Testis (tissue), 3 donors: Measurements from ENCODE around the gene MLST8. TPM values are rescaled to one million over a fixed set of nuclear protein-coding genes. Genes with fewer than 3 reads are reported as not detected.

ENCODE experiments used
- DNase-seq: peaks from one replicate; pipeline ENCODE4 v3.0.0-alpha.2; 2019
- H3K27ac ChIP-seq, 2 donors: fragments of 200-600 bp; sonication (generic); one replicate each; pipeline ENCODE4 v1.5.1; 2019
- H3K27me3 ChIP-seq: fragments of 200-600 bp; sonication (generic); one replicate; pipeline ENCODE4 v1.5.1; 2019
- H3K36me3 ChIP-seq: fragments of 200-600 bp; sonication (generic); one replicate; pipeline ENCODE4 v1.5.1; 2017; ENCODE audit warnings: low read depth; ENCODE audit errors: missing control alignments
- H3K4me1 ChIP-seq: fragments of 200-600 bp; sonication (generic); one replicate; pipeline ENCODE4 v1.5.1; 2019
- H3K4me3 ChIP-seq, 2 donors: fragments of 200-600 bp; sonication (generic); one replicate each; pipeline ENCODE4 v1.5.1; 2017 to 2019
- H3K9me3 ChIP-seq: fragments of 200-600 bp; sonication (generic); one replicate; pipeline ENCODE4 v1.5.1; 2017
- POLR2A ChIP-seq: fragments of 450-650 bp; IDR thresholded peaks from one replicate; pipeline ENCODE4 v1.6.1; 2017; ENCODE audit warnings: antibody characterized with exemption, mild to moderate bottlenecking, moderate library complexity
- WGBS, 2 donors: methylation state at CpG; one replicate each; pipeline ENCODE4 v1.1.5; 2018; 5-methylcytosine and 5-hydroxymethylcytosine counted together
- intact Hi-C: fragments of 100-400 bp; cut with DNase I; formaldehyde crosslinking; loops from one replicate; pipeline ENCODE4 v1.15.1; 2023; ENCODE audit warnings: low total_unique reads
- polyA plus RNA-seq: library from polyadenylated mRNA; stranded (reverse); fragments of 350-450 nt; fragmentation: Illumina TruSeq; extraction: RNeasy Lipid Tissue Mini Kit (QIAGEN cat#74804); gene quantifications from one replicate; pipeline ENCODE4 v1.2.3, GENCODE V29; 2014; ENCODE audit warnings: low read depth, low replicate concordance; ENCODE audit not compliant: insufficient read depth
- total RNA-seq, 2 donors: library from RNA; depleted of rRNA; stranded (reverse); fragments of >200 nt; gene quantifications; one replicate each; pipeline ENCODE4 v1.2.3, GENCODE V29; 2016
- TF ChIP-seq, protein P1 (sequence below), 3 experiments: fragments of 450-650 bp in 2 of 3; fragments of 200-600 bp in 1 of 3; sonication (generic) in 1 of 3; IDR thresholded peaks; one replicate each; pipeline ENCODE4 v1.5.1; 2016 to 2019; ENCODE audit warnings: antibody characterized with exemption in 3 of 3, mild to moderate bottlenecking in 2 of 3, moderate library complexity in 1 of 3

Gene MLST8
- total and polyA plus RNA-seq, 3 donors from 2014 or later: 89.0 to 113 (median 95.4) TPM

DNA sequence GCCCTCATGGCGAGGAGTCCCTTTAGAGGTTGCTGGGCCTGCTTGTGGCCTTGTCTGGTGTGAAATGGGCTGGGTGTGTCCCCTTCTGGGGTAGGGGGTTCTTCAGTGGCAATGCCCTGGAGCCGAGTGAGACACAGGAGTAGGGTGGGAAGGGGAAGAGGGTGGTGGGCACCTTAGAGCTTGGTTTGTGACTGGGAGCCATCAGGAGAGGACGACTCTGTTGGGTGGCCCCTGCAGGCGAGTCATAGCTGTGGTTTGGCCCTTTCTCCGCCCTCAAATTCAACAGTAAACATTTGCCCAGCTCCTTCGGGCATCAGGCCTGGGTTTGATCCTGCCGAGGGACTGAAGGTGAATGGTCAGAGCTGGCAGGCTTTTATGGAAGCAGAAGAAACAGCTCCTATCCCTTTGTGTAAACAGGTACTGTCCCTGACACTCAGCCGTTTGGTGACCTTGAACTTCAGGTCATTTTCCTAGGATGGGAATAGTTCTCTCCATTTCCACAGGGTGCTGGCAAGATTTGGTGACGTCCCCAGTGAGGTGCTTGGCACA is 21.1 kb downstream of the MLST8 start:
- TF ChIP-seq, protein P1, sequence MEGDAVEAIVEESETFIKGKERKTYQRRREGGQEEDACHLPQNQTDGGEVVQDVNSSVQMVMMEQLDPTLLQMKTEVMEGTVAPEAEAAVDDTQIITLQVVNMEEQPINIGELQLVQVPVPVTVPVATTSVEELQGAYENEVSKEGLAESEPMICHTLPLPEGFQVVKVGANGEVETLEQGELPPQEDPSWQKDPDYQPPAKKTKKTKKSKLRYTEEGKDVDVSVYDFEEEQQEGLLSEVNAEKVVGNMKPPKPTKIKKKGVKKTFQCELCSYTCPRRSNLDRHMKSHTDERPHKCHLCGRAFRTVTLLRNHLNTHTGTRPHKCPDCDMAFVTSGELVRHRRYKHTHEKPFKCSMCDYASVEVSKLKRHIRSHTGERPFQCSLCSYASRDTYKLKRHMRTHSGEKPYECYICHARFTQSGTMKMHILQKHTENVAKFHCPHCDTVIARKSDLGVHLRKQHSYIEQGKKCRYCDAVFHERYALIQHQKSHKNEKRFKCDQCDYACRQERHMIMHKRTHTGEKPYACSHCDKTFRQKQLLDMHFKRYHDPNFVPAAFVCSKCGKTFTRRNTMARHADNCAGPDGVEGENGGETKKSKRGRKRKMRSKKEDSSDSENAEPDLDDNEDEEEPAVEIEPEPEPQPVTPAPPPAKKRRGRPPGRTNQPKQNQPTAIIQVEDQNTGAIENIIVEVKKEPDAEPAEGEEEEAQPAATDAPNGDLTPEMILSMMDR (IDR thresholded peaks at IDR 0.05): no peak
- no peak for TF ChIP-seq POLR2A
- intact Hi-C loops: no loop called here
- Histone ChIP-seq H3K27ac (no peak overlapping the region), H3K4me1 (peaks cover 19% of the 10 kb centered on the region), H3K27me3 (no peaks in the 10 kb centered on the region), H3K4me3 (no peak overlapping the region), H3K9me3 (no peaks in the 10 kb centered on the region), H3K36me3 (no peaks in the 10 kb centered on the region)
- 61 to 69% methylated on average over 9 of the region's 9 CpGs for WGBS, 2 donors
- DNase-seq: no peak

DNA sequence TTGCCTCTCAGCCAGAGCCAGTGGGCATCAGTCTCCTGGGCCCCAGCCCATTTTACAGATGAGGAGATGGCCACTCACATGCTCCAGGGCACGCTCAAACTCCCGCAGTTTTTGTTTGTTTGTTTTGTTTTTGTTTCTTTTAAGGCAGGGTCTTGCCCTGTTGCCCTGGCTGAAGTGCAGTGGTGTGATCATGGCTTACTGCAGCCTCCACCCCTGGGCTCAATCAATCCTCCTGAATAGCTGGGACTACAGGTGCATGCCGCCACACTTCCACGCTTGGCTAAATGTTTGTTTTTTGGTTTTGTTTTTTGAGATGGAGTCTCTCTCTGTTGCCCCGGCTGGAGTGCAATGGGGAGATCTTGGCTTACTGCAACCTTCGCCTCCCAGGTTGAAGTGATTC is 21.7 kb downstream of the MLST8 start:
- Histone ChIP-seq H3K36me3 (no peaks in the 10 kb centered on the region), H3K27ac (no peak overlapping the region), H3K4me1 (peaks cover 19% of the 10 kb centered on the region), H3K9me3 (no peaks in the 10 kb centered on the region), H3K4me3 (no peak overlapping the region), H3K27me3 (no peaks in the 10 kb centered on the region)
- DNase-seq: no peak
- WGBS, 2 donors: 93 to 95% methylated on average over 6 of the region's 6 CpGs
- TF ChIP-seq, protein P1 (IDR thresholded peaks at IDR 0.05): no peak
- no peak for TF ChIP-seq POLR2A
- intact Hi-C loops: no loop called here

DNA sequence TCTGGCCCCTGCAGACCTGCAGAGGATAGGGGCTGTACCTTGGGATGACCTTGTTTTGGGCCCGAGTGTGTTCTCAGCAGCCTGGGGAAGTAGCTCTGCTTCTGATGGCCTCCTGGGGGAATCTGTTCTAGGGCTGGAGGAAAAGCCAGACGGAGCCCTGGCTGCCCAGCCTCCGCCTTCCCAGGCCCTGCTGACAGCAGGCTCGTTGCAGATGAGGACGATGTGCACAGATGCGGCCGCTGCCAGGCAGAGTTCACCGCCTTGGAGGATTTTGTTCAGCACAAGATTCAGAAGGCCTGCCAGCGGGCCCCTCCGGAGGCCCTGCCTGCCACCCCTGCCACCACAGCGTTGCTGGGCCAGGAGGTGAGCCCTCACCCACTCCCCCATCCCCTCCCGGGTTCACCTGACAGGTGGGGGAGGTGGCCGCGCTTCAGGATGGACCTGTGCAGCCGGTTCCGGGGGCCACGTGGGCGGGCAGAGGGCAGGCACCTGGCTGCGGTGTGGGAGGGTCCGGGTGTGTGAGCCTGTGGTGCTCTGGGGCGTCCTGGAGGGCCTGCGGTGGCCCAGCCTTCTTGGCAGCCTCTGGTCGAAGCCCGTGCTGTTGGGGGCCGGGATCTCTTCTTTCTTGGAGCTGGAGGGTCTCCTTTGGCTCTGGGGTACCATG is 23.0 kb downstream of the MLST8 start:
- intact Hi-C loops: no loop called here
- Histone ChIP-seq H3K9me3 (no peaks in the 10 kb centered on the region), H3K36me3 (no peaks in the 10 kb centered on the region), H3K4me3 (no peak overlapping the region), H3K27ac (no peak overlapping the region), H3K4me1 (peaks cover 19% of the 10 kb centered on the region), H3K27me3 (no peaks in the 10 kb centered on the region)
- 85% methylated on average over 25 of the region's 25 CpGs; no CpG with 5 or more reads in 1 of the 2 donors for WGBS, 2 donors
- no peak for TF ChIP-seq POLR2A
- TF ChIP-seq, protein P1 (IDR thresholded peaks at IDR 0.05): no peak
- DNase-seq: no peak

DNA sequence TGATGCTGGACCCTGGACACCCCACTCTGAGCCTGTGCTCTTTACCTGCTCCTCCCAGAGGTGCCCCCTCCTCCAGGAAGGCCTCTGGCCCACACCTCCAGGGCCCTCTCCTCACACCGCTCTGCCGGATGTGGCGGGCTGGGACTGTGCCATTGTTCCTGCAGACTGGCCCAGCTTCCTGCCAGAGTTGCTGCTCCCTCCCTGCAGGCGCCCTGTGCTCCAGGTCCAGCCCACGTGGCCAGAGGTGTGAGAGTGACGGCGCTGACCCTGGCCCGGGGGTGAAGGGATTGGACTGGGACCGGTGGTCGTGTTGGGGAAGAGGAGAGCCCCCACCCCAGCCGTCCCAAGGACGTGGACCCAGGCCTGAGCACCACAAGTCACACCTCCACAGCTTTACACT is 23.8 kb downstream of the MLST8 start:
- DNase-seq: no peak
- no peaks in the 10 kb centered on the region for H3K9me3 ChIP-seq
- H3K36me3 ChIP-seq: no peaks in the 10 kb centered on the region
- TF ChIP-seq POLR2A: no peak
- H3K4me1 ChIP-seq: peaks cover 18% of the 10 kb centered on the region
- 87 to 95% methylated on average over 3 to 12 of the region's 12 CpGs for WGBS, 2 donors
- intact Hi-C loops: no loop called here
- no peak overlapping the region for H3K27ac ChIP-seq
- no peaks in the 10 kb centered on the region for H3K27me3 ChIP-seq
- H3K4me3 ChIP-seq: no peak overlapping the region

DNA sequence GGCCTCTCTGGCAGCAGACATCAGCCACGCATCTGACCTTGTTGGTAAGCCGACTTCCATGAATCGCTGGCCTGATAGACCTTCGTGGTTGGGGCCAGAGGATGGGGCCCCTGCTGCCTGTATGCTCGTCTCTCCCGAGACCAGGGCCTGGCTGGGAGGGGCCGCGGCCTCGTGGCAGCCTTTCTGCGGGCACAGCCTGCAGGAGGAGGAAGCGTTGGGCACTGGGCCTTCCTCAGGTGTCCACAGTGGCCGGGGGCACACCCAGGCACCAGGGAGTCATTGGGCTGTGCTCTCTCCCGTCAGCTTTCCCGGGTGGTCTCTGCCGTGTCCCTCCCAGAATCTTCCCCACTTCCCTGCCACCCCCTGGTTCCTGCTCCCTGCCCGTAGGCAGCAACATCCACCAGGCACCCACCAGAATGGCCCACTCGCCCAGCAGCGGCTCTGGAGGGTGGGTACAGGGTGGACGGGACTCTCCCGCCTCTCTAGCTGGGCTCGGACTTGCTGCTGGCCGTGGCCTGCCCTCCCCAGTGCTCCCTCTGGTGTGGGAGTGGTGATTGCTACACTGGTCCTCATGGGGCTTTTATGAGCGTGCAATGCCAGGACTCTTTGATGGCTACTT is 24.5 kb downstream of the MLST8 start:
- TF ChIP-seq POLR2A: no peak
- TF ChIP-seq, protein P1 (IDR thresholded peaks at IDR 0.05): no peak
- intact Hi-C loops: no loop called here
- Histone ChIP-seq H3K4me1 (peaks cover 12% of the 10 kb centered on the region), H3K4me3 (no peak overlapping the region), H3K27ac (no peak overlapping the region), H3K27me3 (no peaks in the 10 kb centered on the region), H3K9me3 (no peaks in the 10 kb centered on the region), H3K36me3 (no peaks in the 10 kb centered on the region)
- 80 to 90% methylated on average over 2 to 21 of the region's 23 CpGs for WGBS, 2 donors
- no peak for DNase-seq
